CD4-positive, alpha-beta T cell treated with Interleukin-1 beta for 1 hour (primary cell): ENCODE results near the gene PTPN1.

Source experiments
- DNase-seq, 2 donors: peaks; one replicate each; pipeline ENCODE4 v3.0.0-alpha.2; 2020 to 2022

The PTPN1 gene

GRCh38 chr20:50578778-50579165, 68.6 kb downstream of the PTPN1 start:
- no peak for DNase-seq

GRCh38 chr20:50579511-50579910, 69.3 kb downstream of the PTPN1 start:
- no peak for DNase-seq

- DNase-seq, result peak; percentile 46 to 54
Measured at GRCh38 chr20:50580016-50580747, 70.0 kb downstream of the PTPN1 start.

DNA sequence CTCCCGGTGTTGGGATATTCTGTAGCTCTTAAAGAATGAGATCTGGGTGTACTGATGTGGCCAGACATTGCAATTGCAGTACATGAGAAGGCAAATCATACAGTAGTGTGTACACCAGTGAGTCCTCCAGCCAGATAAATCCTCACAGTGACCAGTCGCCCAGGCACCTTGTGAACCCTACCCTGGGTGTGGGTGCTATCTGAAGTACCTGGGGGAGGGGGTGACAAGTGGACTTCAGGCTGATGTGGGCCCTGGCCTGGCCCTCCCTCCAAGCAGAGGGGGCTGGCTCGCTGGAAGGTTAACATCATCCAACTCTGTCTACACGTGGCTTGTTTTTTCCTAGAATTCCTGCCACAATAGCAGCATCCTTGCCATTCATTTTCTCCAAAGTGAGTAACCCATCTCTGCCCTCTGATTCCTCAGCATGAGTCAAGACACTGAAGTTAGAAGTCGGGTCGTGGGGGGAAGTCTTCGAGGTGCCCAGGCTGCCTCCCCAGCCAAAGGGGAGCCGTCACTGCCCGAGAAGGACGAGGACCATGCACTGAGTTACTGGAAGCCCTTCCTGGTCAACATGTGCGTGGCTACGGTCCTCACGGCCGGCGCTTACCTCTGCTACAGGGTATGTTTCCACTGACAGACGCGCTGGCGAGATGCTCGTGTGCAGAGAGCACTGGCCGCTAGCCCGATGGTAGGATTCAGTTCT, 70.8 kb downstream of the PTPN1 start:
- DNase-seq, result no peak

- no peak for DNase-seq
Measured at GRCh38 chr20:50582092-50582491, 71.9 kb downstream of the PTPN1 start.

DNA sequence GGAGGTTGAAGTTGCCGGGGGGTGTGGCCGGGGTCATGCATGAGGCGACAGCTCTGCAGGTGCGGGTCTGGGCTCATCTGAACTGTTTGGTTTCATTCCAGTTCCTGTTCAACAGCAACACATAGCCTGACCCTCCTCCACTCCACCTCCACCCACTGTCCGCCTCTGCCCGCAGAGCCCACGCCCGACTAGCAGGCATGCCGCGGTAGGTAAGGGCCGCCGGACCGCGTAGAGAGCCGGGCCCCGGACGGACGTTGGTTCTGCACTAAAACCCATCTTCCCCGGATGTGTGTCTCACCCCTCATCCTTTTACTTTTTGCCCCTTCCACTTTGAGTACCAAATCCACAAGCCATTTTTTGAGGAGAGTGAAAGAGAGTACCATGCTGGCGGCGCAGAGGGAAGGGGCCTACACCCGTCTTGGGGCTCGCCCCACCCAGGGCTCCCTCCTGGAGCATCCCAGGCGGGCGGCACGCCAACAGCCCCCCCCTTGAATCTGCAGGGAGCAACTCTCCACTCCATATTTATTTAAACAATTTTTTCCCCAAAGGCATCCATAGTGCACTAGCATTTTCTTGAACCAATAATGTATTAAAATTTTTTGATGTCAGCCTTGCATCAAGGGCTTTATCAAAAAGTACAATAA, 72.5 kb downstream of the PTPN1 start:
- DNase-seq, result peak in 1 of 2 donors; percentile 27

- no peak for DNase-seq
Measured at GRCh38 chr20:50583442-50584150, 73.4 kb downstream of the PTPN1 start.

DNA sequence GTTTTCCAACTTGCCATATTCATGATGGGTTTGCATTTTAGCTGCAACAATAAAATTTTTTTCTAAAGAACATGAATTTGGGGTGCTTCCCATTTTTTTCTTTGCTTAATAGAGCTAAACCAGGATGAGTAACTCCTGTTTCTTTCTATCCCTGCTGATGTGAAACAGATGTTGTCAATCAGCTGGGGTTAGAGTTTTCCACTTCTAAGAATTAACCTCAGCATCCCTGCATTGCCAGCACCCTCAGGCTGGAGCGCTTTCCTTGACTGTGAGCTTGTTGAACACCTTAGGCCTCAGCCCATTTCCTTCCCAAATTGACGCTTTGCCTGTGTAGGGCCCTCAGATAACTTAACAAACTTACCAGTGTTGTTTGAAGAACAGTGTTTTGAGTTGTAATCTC, 74.5 kb downstream of the PTPN1 start:
- no peak for DNase-seq

DNA sequence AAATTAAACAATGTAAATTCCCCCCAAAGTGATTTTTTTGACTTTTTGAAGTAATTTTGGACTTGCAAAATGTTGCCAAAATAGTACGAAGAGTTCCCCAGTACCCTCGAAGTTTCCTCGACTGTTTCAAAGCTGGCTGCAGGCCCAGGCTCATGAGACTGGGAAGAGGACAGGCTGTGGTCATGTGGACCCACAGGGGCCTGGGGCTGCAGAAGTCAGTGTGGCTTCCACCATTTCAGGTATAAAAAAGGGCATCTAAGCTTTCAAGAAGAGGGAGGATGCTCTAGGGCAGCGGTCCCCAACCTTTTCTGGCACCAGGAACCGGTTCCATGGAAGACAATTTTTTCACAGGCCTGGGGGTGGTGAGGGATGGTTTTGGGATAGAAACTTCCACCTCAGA, 75.0 kb downstream of the PTPN1 start:
- no peak for DNase-seq

- DNase-seq, result no peak
Measured at GRCh38 chr20:50585678-50586077, 75.5 kb downstream of the PTPN1 start.

- no peak for DNase-seq
Measured at GRCh38 chr20:50586531-50587232, 76.5 kb downstream of the PTPN1 start.

DNA sequence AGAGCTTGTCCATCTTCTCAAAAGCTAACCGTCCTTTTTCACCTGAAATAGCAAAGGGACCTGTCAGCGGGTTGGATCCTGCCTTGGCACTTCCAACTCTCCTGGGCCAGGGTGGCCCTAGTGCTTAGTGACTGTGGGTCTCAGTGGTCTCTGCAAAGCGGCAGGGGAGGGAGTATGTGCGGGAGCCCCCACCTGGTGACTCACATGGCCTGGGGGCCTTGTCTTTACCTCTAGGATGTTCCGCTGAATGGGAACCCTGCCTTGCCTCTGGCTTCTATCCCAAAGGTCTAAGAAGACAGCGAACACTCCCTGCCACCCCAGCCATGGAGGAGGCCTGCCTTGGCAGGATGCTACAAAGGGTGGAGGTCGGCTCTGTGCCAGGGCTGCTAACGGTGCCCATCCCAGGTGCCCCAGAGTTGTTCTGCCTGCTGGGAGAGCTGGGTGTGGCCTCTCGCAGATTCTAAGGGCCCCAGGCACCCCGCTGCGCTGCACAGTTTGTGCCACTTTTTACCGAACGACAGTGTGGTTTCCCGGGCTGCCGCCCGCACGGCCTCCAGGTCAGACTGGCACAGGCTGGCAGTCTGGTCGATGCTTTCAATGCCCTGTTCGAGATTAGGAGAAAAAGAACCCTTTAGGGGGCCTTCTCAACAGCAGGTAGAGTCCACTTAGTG, 77.2 kb downstream of the PTPN1 start:
- no peak for DNase-seq

- DNase-seq, result peak; percentile 56 to 65
Measured at GRCh38 chr20:50588034-50588736, 78.0 kb downstream of the PTPN1 start.

DNA sequence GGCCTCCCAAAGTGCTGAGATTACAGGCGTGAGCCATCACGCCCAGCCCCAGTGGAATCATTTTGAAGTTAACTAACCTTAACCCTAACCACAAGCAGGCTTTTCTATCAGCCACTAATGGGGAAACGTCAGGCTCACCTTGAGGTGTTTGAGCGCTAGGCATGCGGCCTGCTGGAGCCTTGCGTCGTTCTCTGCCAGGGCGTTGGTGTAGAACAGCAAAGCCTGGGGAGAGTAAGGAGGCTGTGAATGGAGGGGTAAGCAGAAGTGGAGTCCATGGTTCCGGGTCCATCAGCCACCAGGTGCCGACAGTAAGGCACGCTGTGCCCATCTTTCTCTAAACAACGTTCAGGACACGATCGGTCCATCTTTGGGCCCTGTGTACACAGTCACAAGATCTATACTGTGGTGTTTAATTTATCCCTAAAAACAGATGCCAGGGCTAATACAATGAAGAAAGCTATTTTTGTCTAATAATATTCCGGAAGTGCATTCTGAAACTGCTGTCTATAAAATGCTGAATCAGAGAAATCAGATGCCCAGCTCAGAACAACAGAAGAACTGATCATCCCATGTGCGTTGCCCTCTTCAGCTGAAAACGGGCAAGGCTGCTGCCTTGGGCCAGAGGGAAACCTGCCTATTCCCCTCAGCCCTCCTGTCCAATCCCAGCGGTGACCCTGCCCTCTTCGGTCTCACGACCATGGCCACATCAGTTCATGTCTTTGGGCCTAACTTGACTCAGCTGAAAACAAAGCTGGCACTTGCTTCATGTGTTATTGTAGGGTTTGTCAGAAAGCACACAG, 79.6 kb downstream of the PTPN1 start:
- DNase-seq, result no peak

DNA sequence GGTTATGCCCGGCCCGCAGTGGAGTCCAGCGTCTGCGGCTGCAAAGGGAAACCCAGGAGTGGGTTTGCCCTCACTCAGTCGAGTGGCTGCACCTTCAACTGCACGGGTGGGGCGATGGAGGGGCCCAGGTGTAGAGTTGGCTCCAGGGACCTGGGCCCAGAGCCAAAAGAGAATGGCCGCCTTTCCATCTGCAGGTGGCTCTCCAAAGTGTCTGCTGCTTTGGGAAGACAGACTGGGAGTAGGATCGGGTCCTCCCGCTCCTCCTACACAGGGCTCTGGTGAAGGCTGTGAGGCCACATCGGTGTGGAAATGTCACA, 80.1 kb downstream of the PTPN1 start:
- no peak for DNase-seq

GRCh38 chr20:50591233-50591852, 81.2 kb downstream of the PTPN1 start:
- no peak for DNase-seq

GRCh38 chr20:50592282-50593004, 82.3 kb downstream of the PTPN1 start:
- DNase-seq, result no peak

GRCh38 chr20:50593005-50593335, 82.8 kb downstream of the PTPN1 start:
- DNase-seq, result no peak

GRCh38 chr20:50594231-50594590, 84.0 kb downstream of the PTPN1 start:
- DNase-seq, result no peak
